SK-N-MC (cell line): ENCODE results near the gene FPR1.

Source experiments
- EZH2 ChIP-seq: fragments of 200-600 bp; sonication (generic); IDR thresholded peaks from one replicate; pipeline ENCODE4 v1.6.1; 2017; ENCODE audit warnings: antibody characterized with exemption
- POLR2AphosphoS5 ChIP-seq: IDR thresholded peaks from 2 replicates; pipeline ENCODE4 v1.6.1; 2012; ENCODE audit warnings: mild to moderate bottlenecking, low read depth, low read length, borderline replicate concordance

GRCh38 chr19:51702103-51702824 is 49.4 kb downstream of the FPR1 start:
- no peak for TF ChIP-seq EZH2
- TF ChIP-seq POLR2AphosphoS5: 0 out of 2 replicates have a peak, but pooled peaks have one; percentile 9
